GM18873 (cell line): ENCODE results near the gene TNS3.

Source experiments
- ATAC-seq: cut with Tn5 transposase; IDR thresholded peaks from one replicate; pipeline ENCODE4 v1.9.1; 2021; ENCODE audit warnings: mild to moderate bottlenecking, moderate library complexity, moderate number of reproducible peaks; ENCODE audit not compliant: unreplicated experiment, low FRiP score

TNS3 gene

DNA sequence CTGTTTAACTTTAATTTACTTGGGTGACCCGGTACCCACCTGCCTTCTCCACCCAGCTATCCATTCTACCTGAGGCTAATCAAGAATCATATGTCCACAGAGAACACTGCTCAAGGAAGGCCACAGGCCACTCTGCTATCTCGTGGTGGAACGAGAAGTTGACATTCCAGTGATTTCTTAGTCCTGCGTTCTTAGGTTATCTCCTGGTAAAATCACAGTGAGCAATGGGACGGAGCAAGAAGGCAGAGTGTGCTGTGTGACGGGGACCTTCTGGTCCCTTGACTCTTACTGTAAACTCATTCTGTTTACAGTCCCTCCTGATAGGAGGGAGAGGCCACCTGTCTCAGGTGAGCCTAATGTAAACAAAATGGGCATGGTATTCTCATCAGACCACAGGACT lies 256.6 kb downstream of the TNS3 start:
- ATAC-seq, result no peak

DNA sequence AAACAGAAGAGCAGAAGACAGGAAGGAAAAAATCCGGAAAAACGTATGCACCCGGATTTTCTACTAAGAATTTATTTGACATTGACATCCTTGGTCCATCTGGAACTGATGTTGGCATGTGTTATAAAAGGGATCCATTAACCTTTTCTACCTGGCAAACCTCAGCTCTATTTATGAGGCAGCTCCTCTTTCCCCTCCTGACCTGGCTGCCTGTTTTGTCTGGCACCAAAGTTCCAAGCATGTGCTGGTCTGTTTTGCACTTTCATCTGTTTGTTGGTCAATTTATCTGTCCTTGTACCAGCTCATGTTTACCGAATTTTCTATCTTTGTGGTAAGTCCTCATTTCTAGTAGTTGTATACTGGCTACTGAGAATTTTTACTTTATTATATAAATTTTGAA lies 258.0 kb downstream of the TNS3 start:
- ATAC-seq, result no peak

DNA sequence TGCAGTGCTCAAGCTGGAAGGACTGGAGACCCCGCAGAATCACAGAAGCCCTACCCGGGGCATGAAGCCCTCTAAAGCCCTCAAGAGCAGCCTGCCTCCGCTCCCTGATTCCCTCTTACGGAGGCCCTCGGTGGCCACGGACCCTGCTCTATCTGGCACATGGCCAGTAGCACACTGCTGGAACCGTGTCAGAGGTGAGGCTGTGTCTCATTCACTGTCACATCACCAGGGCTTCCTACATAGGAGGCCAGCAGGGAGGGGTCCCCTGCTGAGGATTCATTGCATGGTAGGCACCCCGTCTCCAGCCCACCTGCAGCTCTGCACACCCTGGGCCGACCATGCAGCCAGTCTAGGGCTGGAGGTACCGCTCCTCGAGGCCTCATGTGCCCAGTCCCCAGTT lies 259.2 kb downstream of the TNS3 start:
- ATAC-seq, result no peak

DNA sequence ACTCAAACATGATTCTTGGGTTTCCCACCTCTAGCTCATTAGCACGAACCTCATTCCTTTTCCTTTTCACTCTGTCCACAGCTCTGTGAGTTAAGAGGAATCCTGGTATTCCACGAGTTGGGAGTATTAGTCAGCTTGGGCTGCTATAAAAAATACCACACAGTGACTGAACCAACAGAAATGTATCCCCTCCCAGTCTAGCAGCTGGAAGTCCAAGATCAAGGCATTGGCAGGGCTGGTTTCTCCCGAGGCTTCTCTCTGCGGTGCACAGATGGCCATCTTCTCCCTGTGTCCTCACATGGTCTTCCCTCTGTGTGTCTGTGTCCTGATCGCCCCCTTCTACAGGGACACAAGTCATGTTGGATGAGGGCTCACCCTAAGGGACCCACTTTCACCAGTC lies 261.6 kb downstream of the TNS3 start:
- ATAC-seq, result no peak

- no peak for ATAC-seq
Observed at GRCh38 chr7:47318395-47319182, 263.3 kb downstream of the TNS3 start.

DNA sequence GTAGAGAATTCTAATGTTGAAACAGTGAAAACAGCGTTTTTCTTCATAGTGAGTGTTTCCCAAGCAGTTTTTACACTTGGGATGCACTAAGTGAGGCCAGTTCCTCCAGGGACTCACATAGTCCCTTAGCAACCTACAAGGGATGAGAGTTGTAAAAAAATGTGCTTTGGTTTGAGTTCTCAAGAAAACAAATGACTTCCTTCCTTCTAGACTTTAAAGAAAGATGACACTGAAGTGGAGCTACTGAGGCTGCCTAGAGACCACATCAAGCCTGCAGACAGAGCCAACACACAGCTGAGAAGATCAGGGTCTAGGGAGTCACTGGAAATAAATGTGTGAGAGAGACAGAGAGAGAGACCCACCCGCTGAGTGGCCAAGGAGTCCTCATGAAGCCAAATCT lies 264.4 kb downstream of the TNS3 start:
- ATAC-seq, result no peak

DNA sequence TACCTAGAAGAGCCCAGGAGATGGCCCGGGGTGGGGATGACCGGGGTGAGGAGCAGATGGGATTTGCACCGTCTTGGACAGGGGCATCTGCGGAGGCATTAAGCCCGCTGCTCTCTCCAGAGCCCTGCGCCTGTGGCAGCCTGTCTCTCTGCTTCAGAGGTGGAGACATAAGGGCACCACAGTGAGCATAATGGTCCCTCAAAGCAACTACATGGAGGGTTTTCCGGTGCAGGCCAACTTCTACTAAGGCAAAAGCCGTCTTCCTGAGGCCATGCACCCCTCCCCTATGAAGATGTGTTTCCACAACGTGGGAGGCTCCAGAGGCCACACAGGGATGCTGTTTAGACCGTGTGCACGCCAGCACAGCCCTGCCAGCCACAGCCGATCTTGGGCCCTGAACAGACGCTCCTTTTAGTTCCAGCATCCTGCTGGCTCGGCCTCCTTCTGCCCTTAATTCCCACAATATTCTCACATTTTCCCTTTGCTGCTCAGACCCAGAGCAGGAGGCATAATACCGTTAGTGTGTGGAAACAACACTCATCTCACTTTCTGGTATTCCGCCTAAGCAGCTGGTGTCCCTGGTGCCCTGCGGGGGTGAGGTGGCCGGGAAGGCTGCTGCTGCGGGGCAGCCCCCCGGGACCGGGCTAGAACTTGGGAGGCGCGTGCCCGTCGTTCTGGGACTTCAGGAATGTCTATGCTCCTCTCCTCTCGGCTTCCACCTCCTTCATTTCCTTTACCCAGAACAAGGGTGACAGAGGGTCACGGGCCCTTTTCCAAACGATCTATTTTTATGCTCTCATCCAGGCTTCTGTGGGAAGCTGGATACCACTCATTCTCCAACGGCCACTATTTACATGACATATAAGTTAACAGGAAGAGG lies 266.9 kb downstream of the TNS3 start:
- no peak for ATAC-seq

DNA sequence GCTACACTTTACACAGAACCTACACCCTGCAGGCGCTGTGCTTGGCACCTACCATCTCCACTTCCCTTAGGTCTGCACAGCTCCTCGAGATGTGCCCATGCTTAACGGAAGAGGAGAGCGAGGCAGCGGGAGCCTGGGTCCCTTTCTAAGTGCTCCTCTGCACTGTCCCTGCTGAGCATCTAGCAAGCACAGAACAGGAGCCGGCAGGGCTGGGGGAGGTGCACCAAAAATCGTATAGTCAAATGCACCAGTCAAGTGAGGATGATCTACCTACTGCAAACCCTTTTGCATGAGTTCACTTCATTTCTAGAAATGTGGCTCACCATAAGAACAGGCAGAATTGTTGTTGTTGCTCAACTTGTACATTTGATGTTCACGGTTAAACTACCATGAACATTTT lies 267.7 kb downstream of the TNS3 start:
- ATAC-seq, result no peak

- no peak for ATAC-seq
Observed at GRCh38 chr7:47313564-47313963, 268.3 kb downstream of the TNS3 start.

DNA sequence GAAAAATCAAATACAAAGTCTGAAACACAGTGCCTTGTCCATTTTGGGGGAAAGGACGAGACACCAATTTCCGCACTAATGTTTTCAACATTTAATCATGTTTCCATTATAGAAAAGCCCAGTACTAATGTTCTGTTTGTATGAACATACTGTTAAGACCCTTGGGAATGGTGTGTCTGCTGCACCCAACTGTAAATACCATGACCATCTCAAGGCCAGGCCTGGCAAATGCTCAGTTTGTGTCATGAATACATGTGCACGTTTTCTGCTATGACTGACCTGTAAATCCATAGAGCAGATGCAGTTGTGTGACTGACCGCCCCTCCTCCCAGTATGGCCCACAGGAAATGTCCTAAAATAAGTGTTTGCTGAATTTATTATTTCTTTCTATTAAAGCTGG lies 270.0 kb downstream of the TNS3 start:
- ATAC-seq, result no peak

GRCh38 chr7:47310020-47310419 lies 271.9 kb downstream of the TNS3 start:
- ATAC-seq, result no peak

- ATAC-seq, result no peak
Observed at GRCh38 chr7:47308808-47309207, 273.1 kb downstream of the TNS3 start.

GRCh38 chr7:47307311-47307710 lies 274.6 kb downstream of the TNS3 start:
- ATAC-seq, result no peak

DNA sequence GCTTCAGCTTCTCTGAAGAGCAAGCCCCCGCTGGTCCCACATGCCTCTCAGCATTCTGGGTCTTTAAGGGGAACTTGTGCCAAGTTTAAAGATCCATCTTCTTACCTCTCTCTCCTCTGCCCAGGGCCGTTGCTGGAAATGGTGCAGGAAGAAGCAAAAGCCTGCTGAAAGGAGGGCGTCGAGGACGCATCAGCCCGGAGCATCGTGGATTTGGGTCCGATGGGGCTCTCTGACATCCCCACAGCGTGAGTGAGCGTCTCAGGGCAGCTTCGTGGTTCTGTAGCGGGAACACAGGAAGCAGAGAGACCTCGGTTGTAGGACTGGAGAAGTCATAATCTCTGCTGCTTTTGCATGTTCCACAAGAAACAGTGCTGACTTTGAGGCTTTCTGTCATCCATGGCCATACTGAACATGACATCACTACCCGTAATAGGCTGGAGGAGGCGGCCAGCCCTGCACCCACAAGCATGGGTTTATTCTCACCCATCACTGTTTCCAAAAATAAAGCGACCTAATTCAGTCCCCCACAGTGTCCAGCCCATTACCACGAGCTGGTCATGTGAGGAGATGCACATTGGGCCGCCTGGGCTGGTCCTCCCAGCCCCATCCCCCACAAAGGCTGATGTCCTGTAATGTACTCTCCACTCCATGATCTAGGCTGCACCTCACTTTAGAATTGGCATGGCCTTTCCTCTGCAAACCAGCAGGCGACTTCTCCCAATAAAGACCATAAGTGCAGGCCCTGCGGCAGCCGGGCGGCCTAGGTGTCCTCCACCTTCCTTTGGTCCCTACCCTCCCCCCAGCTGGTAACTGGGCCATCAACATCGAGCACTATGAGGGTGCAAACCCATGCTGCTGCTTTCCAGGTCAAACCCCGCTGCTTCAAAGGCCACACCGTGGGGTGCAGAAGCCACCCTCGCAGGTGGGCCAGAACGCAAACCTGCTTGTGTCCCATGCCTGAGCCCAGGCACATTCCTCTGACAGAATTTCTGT lies 276.9 kb downstream of the TNS3 start:
- no peak for ATAC-seq

DNA sequence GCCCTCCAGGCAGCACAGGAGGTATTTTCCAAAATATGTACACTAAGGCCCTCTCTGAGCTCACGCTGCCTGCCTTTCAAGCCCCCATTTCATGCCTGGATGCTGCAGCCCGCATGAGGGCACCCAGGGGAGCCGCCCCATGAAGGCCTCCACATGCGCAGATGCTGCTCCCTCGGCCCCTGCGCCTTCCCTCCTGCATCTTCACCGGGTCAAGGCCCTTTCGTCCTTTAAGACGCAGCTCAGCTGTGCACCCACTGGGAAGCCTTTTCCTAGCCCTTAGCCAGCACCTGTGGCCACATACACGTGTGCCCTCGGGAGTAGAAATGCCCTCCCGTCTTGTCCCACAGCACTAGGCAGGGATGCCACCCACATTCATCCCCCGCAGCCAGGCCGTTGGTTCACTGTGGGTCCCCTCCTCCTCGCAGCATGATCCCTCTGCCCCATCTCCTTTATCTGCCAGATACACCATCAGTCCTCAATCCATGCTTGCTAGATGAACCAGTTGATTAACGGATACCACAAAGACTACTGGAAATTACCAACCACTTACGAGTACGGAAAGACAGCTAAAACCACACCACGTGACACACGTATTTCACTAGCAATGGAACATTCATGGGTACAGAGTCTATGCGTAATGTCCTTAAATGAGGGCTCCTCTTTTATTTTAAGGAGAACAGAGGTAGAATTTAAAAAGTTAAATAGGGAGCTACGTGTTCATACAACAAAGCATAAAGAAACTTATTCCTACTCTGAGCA lies 278.0 kb downstream of the TNS3 start:
- no peak for ATAC-seq

DNA sequence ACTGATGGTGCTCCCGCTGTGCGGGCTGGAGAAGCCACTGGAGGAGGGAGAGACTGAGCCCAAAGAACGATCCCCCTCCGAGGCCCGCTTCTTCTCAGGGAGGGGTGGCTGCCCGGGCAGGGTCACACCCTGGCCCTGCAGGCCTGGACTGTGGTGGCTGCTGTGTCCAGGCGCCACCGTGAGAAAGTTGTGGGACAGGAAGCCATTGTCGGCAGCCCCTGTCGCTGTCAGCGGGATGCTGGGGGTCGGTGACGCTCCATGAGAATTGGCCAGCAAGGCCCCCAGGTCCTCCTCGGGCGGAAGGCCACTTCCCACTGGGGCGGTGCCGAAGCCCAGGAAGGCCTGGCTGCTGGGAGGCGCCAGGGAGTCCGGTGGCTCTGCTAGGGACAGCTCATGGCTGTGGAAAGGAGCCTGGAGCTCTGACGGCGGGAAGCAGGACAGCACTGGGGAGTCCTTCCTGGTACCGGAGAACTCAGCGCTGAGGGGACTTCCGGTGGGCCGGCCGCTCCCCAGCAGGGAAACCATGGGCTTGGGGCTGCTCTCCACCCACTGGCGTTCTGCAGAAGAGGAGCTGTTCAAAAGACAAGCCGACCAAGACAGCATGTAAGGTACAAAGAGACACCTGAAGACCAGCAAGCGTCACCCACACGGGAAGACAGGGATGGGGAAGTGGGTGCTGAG lies 278.8 kb downstream of the TNS3 start:
- no peak for ATAC-seq

DNA sequence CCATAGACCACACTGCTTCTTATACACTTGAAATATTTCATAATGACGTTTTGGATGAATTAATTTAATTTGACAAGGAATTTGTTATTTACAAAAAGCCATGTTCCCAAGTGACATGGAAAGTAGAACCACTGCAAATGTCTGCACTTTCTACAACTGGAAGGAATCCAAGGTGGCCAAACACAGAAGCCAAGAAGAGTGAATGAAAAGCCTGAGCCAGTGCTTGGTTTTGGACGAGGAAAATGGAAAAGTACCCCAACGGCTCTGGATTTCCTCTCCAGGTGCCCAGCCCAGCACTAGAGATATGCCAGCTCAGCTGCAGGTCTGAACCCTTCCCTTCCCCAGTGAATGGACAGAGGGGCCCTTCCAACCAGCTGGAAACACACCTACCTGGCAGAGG lies 279.4 kb downstream of the TNS3 start:
- ATAC-seq, result no peak

GRCh38 chr7:47301657-47302295 lies 280.1 kb downstream of the TNS3 start:
- no peak for ATAC-seq

DNA sequence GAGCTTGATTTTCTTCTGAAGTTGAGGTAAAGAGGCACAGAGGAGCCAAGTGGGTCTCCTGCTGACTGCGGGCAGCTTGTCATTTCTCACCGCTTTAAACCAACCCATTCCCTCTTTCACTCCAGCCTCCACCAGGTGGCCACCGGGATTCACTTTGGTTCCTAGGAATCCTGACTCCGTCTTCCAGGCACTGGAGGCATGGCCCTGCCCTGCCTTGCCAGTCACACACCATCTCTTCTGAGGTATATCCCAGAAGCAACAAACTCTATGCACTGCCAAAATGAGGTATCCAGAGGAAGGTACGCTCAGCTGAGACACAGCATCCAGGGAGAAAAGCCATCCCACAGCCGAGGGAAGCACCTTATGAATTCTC lies 280.8 kb downstream of the TNS3 start:
- ATAC-seq, result no peak
